ENCODE measurements around the gene ATG16L1. TPM values are rescaled to one million over a fixed set of nuclear protein-coding genes. Genes with fewer than 3 reads are reported as not detected.

The ATG16L1 gene
- total and polyA plus RNA-seq, 10 of the 15 experiments (the other 5 are each of a cell fraction or from before 2014, with no cell fraction given): 5.2 to 26.6 (median 15.6) TPM

- Histone ChIP-seq H3K4me1 (ENCODE audit: control insufficient read depth, insufficient read depth, low read length) (peaks cover 15% of the 10 kb centered on the region), H3K79me2 (ENCODE audit: control insufficient read depth, insufficient read depth, low read length) (no peaks in the 10 kb centered on the region), H4K20me1 (ENCODE audit: control insufficient read depth, insufficient read depth) (no peaks in the 10 kb centered on the region), H3K27me3 (replicated peaks in 1 of 2; ENCODE audit: control insufficient read depth in 2 of 2, insufficient read depth in 2 of 2, low read length in 1 of 2) (no peaks in the 10 kb centered on the region), H3K27ac (ENCODE audit: control insufficient read depth, insufficient read depth) (no peak overlapping the region), H3K36me3 (ENCODE audit: control insufficient read depth in 2 of 2, insufficient read depth in 2 of 2, low read length in 1 of 2) (no peaks in the 10 kb centered on the region), H3K9me3 (replicated peaks; ENCODE audit: control insufficient read depth, insufficient read depth, low read length) (no peaks in the 10 kb centered on the region), H3K4me2 (ENCODE audit: control insufficient read depth, insufficient read depth) (peak overlapping the region; percentile 60; the same call in 1 of the 2 replicates), H2AFZ (ENCODE audit: control insufficient read depth, low read depth, low read length) (no peak overlapping the region; the same call in 1 of the 2 replicates), H3K9ac (ENCODE audit: control insufficient read depth, insufficient read depth, low read length) (no peak overlapping the region), H3K4me3 (no peak overlapping the region)
- TF ChIP-seq EP300 (IDR thresholded peaks at IDR 0.05; ENCODE audit: borderline replicate concordance in 1 of 2, control insufficient read depth in 1 of 2, low read depth in 2 of 2, low read length in 2 of 2) (no peak), PKNOX1 (IDR thresholded peaks at IDR 0.05) (peak; percentile 58)
- SMC1A ChIA-PET (ENCODE audit: uncharacterized antibody, unreplicated experiment): no interaction called here
- POLR2A ChIA-PET: no interaction called here
- DNase-seq (ENCODE audit: low read depth, low spot score) (no peak), FAIRE-seq (no peak), ATAC-seq (peak; percentile 62)
- BruUV-seq (replicated peaks): no TSS peak
- WGBS (ENCODE audit: insufficient coverage, insufficient replicate concordance, low lambda C conversion rate, missing lambda C conversion rate): 4% methylated on average over 8 of the region's 8 CpGs
- CTCF ChIA-PET: no interaction called here
- RAD21 ChIA-PET (ENCODE audit: unreplicated experiment): interaction anchor here (0.6 kb wide), 1 partner anchor 10 kb away, joined by 3 read pairs; no protein-coding TSS in a partner anchor
- in situ Hi-C loops (cut with MboI) (no loop called here), intact Hi-C loops (cut with micrococcal nuclease; ENCODE audit: unreplicated experiment) (loop anchor here (10.0 kb wide), 1 partner anchor 132 kb away; no protein-coding TSS in a partner anchor)
Measured at GRCh38 chr2:233312874-233313273, 61.4 kb downstream of the ATG16L1 start.

GRCh38 chr2:233314180-233314925 is 62.9 kb downstream of the ATG16L1 start:
- intact Hi-C loops (cut with micrococcal nuclease; ENCODE audit: unreplicated experiment): loop anchor here (10.0 kb wide), 1 partner anchor 130 kb away; no protein-coding TSS in a partner anchor
- ChIA-PET POLR2A (no interaction called here), CTCF (interaction anchor here (1.0 kb wide), 1 partner anchor 129 kb away, joined by 6 read pairs; no protein-coding TSS in a partner anchor), RAD21 (ENCODE audit: unreplicated experiment) (no interaction called here), SMC1A (ENCODE audit: uncharacterized antibody, unreplicated experiment) (no interaction called here)
- Histone ChIP-seq H3K4me2 (ENCODE audit: control insufficient read depth, insufficient read depth) (no peak overlapping the region), H3K9ac (ENCODE audit: control insufficient read depth, insufficient read depth, low read length) (no peak overlapping the region), H3K9me3 (replicated peaks; ENCODE audit: control insufficient read depth, insufficient read depth, low read length) (no peaks in the 10 kb centered on the region), H3K27ac (ENCODE audit: control insufficient read depth, insufficient read depth) (no peak overlapping the region), H2AFZ (ENCODE audit: control insufficient read depth, low read depth, low read length) (no peak overlapping the region), H3K4me3 (no peak overlapping the region), H3K79me2 (ENCODE audit: control insufficient read depth, insufficient read depth, low read length) (no peaks in the 10 kb centered on the region), H3K27me3 (replicated peaks in 1 of 2; ENCODE audit: control insufficient read depth in 2 of 2, insufficient read depth in 2 of 2, low read length in 1 of 2) (0 out of 4 replicates have a peak, but pooled peaks cover 0 to 2% of the 10 kb centered on the region in 2 experiments), H4K20me1 (ENCODE audit: control insufficient read depth, insufficient read depth) (no peaks in the 10 kb centered on the region), H3K36me3 (ENCODE audit: control insufficient read depth in 2 of 2, insufficient read depth in 2 of 2, low read length in 1 of 2) (no peaks in the 10 kb centered on the region), H3K4me1 (ENCODE audit: control insufficient read depth, insufficient read depth, low read length) (peaks cover 15% of the 10 kb centered on the region)
- BruUV-seq (replicated peaks): no TSS peak
- FAIRE-seq (no peak), DNase-seq (ENCODE audit: low read depth, low spot score) (no peak), ATAC-seq (no peak)
- WGBS (ENCODE audit: insufficient coverage, insufficient replicate concordance, low lambda C conversion rate, missing lambda C conversion rate): 86% methylated on average over 20 of the region's 20 CpGs
- in situ Hi-C loops (cut with MboI): no loop called here
- TF ChIP-seq MTA2 (IDR thresholded peaks at IDR 0.05; ENCODE audit: low read depth) (no peak), POLR2A (IDR thresholded peaks at IDR 0.05; ENCODE audit: low read depth, low read length) (no peak), CHD2 (IDR thresholded peaks at IDR 0.05; ENCODE audit: borderline replicate concordance, low read depth, low read length) (no peak), BMI1 (IDR thresholded peaks at IDR 0.05; ENCODE audit: borderline replicate concordance) (no peak), CBX5 (IDR thresholded peaks at IDR 0.05; ENCODE audit: low read depth) (no peak), JUND (IDR thresholded peaks at IDR 0.05; ENCODE audit: low read depth, low read length) (no peak), FOXM1 (IDR thresholded peaks at IDR 0.05; ENCODE audit: low read depth, low read length) (no peak)
- TF ChIP-seq, protein P1, sequence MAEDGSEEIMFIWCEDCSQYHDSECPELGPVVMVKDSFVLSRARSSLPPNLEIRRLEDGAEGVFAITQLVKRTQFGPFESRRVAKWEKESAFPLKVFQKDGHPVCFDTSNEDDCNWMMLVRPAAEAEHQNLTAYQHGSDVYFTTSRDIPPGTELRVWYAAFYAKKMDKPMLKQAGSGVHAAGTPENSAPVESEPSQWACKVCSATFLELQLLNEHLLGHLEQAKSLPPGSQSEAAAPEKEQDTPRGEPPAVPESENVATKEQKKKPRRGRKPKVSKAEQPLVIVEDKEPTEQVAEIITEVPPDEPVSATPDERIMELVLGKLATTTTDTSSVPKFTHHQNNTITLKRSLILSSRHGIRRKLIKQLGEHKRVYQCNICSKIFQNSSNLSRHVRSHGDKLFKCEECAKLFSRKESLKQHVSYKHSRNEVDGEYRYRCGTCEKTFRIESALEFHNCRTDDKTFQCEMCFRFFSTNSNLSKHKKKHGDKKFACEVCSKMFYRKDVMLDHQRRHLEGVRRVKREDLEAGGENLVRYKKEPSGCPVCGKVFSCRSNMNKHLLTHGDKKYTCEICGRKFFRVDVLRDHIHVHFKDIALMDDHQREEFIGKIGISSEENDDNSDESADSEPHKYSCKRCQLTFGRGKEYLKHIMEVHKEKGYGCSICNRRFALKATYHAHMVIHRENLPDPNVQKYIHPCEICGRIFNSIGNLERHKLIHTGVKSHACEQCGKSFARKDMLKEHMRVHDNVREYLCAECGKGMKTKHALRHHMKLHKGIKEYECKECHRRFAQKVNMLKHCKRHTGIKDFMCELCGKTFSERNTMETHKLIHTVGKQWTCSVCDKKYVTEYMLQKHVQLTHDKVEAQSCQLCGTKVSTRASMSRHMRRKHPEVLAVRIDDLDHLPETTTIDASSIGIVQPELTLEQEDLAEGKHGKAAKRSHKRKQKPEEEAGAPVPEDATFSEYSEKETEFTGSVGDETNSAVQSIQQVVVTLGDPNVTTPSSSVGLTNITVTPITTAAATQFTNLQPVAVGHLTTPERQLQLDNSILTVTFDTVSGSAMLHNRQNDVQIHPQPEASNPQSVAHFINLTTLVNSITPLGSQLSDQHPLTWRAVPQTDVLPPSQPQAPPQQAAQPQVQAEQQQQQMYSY (CRISPR knock-in tag; IDR thresholded peaks at IDR 0.05): no peak
- TF ChIP-seq, protein P2, sequence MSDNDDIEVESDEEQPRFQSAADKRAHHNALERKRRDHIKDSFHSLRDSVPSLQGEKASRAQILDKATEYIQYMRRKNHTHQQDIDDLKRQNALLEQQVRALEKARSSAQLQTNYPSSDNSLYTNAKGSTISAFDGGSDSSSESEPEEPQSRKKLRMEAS (IDR thresholded peaks at IDR 0.05; ENCODE audit: low read depth, low read length): no peak
